CD4-positive, alpha-beta T cell treated with Interferon alpha-2 for 1 hour (primary cell): ENCODE results near the gene GGA1.

ENCODE experiments used
- DNase-seq, 2 donors: peaks; one replicate each; pipeline ENCODE4 v3.0.0-alpha.2; 2020 to 2022

GGA1 gene

DNA sequence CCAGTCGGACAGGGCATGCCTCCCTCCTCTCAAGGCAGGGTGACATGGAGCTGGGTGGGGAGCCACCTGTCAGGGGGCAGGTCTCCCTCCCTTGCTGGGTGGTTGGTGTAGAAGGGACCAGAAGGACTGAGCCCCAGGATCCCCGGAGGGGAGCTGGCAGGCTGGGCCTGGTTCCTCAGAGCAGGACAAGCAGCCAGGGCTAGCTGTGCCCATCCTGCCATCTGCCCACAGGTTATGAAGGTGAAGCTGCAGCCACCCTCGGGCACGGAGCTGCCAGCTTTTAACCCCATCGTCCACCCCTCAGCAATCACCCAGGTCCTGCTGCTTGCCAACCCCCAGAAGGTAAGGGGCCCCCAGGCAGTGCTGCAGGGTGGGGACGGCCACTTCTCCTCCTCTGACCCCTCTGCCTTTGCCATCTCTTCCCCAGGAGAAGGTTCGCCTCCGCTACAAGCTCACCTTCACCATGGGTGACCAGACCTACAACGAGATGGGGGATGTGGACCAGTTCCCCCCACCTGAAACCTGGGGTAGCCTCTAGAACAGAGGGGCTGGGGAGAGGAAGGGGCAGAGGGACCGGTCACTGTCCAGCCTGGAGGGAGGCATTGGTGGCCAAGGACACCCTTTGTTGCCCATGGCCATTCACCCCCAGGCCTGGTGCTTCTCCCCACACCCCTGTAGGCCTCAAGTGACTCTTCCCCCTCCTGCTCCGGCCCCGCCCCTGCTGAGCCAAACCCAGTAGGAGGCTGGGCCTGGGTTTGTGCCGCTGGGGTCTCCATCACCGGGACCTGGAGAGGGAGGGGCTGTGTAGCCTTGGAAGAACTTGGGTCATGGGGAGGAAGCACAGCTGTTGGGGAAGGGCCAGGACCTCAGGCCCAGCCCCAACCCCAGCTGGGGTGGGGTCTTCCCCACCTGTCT, 23.8 kb downstream of the GGA1 start:
- no peak for DNase-seq

- peak; percentile 40 to 68 for DNase-seq
Observed at GRCh38 chr22:37633089-37633624, 24.5 kb downstream of the GGA1 start.

GRCh38 chr22:37633625-37634416, 25.2 kb downstream of the GGA1 start:
- peak; percentile 65 to 67 for DNase-seq

- peak in 1 of 2 donors; percentile 41 for DNase-seq
Observed at GRCh38 chr22:37634417-37634924, 25.8 kb downstream of the GGA1 start.

GRCh38 chr22:37635157-37635556, 26.5 kb downstream of the GGA1 start:
- DNase-seq, result no peak

GRCh38 chr22:37636186-37636948, 27.7 kb downstream of the GGA1 start:
- no peak for DNase-seq

DNA sequence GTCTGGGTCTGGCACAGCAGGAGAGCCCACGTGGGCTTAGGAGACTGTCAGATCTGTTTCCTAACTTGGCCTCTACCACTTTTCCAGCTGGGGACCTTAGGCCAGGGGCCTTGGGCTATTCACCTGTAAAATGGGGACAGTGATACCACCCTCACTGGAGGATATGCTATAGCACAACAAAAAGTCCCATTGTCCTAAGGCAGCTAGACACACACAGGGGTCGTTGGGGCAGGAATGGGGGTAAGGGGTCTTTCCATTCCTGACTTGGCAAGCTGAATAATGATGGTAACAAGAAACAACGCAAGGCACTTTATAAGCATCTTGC, 28.3 kb downstream of the GGA1 start:
- DNase-seq, result no peak

DNA sequence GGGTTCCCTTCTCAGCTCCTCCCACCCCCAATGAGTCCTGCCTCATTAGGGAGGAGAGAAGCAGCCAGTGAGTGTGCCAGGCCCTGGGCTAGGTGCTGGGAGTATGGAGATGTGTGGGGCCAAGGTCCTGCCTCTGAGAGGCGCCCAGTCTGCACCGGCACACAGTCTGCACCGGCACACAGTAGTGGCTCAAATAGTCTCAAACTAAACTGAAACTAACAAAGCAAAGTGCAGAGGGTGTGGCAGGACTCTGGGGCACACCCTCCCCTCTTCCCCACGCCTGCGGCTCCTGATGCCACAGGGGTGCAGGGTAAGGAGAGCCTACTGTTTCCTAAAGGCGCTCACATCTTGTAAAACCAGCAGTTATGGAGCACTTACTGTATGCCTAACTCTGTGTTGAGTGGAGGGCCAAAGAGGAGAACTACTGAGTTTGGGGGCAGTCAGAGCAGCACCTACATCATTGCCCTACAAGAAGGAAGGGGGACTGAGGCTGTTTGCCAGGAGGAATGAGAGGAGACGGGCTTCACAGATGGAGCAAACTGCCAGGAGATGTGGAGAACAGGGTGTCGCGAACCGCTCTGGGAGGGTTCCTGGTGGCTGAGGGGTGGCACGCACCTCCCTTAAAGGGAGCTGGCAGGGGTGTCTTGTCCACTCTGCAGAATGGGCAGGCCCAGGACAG, 29.9 kb downstream of the GGA1 start:
- peak in 1 of 2 donors; percentile 50 for DNase-seq

DNA sequence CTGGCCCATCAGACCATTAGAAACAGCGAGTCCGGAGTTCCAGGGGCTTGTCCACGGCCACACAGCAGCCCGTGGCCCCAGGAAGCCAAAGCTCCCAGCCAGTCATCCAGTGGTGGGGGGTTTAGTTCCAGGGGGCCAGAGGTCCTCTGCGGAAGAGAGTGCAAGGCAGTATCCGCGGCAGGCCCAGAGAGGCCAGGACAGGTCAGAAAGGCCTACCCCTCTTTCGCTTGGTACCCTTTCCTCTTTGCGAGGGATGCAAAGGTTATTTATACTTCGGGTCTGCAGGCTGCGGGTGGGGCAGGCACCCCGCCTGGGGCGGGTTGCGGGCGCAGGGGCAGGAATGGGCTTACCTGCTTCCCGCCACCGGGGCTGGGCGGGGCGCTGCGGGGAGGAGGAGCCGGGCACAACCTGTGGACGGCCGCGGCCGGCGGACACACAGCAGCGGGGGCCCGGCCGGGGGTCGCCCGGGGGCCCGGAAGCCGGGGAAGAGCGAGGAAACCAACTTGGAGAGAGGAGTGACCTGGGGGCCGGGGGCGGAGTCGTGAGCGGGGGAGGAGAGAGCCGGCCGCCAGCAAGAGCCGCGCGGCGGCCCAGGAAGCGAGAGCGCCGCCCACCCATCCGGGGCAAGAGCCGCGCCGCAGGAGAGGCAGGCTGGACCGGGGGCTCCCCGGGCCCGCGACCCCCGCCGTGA, 30.6 kb downstream of the GGA1 start, which contains the start of gene SH3BP1:
Gene SH3BP1, plus strand, starts transcription at position 600 of the 691 bp plus-strand sequence. CDS start 119 bp downstream, outside the sequence.
- peak; percentile 24 to 71 for DNase-seq

DNA sequence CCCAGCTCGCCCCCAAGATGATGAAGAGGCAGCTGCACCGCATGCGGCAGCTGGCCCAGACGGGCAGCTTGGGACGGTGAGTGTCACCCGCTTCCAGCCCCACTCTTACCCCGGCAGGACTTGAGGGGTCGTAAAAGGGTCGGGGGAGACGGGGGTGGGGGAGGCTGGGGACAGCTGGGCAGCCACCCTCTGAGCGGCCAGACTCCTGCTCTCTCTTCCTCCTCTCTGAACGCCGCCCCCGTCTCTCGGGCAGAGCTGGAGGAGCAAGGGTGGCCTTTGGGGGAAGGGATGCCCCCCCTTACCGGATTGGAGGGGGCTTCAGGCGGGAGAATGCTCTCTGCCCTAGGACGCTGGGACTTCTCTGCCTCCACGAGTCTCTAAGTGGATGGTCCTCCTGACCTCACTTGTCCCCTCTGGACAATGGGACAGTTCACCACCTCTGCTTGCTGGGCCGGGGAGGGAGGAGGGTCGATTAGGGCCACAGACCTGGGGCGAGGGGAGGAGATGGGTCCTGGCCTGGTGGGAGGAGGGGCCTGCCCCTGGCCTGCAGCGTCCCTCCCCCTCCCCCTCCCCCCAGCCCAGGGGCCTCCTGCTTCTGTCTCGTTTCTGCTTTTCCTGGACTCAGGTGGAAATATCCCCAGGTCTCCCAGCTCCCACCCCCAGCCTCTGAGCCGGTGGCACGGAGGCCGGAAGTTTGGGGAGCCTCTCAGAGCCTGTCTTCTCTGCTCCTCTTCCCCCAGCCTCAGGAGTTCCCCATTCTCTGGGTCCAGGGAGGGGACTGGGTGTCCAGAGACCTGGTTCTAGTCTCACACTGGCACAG, 31.3 kb downstream of the GGA1 start:
- DNase-seq, result peak in 1 of 2 donors; percentile 40

DNA sequence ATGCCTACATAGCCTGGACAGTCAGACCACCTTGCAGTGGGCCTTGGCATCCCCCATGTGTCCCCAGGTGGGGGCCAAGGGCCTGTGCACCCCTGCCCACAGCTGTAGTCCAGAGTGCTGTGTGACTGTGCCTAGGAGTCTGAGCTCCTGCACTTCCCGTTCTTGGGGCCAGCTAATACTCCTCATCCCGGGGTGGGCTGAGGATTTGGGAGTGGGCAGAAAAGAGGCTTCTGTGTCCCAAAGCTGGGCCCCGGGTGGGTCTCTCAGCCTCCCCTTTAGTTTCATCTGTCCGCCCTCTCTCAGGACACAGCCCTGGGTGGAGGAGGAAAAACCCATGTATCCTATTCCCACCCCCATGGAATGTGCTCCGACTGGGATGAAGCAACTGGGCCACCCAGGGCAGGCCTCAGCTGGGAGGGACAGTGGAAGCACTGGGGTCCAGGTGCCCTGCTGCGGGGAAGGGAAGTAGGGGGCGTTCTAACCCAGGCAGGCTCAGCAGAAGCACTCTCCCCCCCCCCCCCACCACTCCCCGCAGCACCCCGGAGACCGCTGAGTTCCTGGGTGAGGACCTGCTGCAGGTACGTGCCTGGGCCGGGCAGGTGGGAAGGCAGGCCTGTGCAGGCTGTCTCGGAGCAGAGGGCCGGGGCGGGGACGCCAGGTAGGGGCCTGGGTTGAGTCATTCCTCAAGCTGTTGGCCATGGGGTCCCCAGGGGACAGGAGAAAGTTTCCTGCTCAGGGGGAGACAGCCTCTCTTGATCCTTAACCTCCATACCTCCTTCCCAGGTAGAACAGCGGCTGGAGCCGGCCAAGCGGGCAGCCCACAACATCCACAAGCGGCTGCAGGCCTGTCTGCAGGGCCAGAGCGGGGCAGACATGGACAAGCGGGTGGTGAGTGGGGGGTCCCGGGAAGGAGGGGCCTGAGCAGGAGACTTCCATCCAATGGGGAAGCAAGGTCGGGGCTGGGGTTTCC, 32.2 kb downstream of the GGA1 start:
- no peak for DNase-seq

DNA sequence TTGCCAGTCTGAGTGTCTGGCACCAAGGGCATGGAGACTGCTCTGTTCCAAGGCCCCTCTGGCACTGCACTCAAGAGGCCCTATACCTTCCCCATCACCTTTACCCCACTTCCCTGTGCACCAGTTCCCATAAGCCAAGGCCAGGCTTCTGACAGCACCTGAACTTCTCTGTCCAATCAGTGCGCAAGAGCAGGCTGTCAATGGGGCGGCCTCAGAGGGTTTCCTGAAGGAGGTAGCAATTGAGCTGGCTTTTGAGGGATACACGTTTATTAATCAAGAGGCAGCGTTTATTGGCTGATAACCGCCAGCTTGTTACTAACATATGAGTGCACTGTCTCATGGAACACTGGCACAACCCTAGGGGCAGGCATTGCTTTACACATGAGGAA, 32.9 kb downstream of the GGA1 start:
- no peak for DNase-seq

- peak; percentile 79 to 86 for DNase-seq
Observed at GRCh38 chr22:37643225-37643847, 34.7 kb downstream of the GGA1 start.

DNA sequence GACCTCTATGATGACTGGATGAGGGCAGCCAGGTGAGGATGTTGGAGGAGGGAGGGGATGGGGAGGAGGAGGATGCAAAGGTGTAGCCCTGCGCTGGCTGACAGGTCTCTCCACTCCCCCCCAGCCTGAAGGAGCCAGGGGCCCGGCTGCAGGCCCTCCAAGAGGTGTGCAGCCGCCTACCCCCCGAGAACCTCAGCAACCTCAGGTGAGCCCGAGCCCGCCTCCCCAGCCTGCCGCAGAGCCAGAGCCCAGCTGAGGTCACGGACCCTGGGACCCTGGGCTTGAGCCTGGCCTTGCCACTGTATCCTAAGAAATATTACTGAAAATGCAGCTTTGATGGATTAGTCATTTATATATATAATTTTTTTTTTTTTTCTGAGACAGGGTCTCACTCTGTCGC, 38.7 kb downstream of the GGA1 start:
- no peak for DNase-seq

- DNase-seq, result no peak
Observed at GRCh38 chr22:37647928-37648327, 39.3 kb downstream of the GGA1 start.

- DNase-seq, result no peak
Observed at GRCh38 chr22:37650463-37651136, 42.0 kb downstream of the GGA1 start.

GRCh38 chr22:37654563-37655251, 46.1 kb downstream of the GGA1 start:
- no peak for DNase-seq

- no peak for DNase-seq
Observed at GRCh38 chr22:37655252-37655563, 46.6 kb downstream of the GGA1 start.
